PC-9 (cell line): Measurements from ENCODE around the gene PC. TPM values are rescaled to one million over a fixed set of nuclear protein-coding genes. Genes with fewer than 3 reads are reported as not detected.

Source experiments
- BruUV-seq: library from RNA; stranded (reverse); fragments of 400-500 nt; replicated peaks from 2 replicates; lab custom pipeline; 2021; lab: Mats Ljungman, UMichigan
- CTCF ChIA-PET: fragments of 300-600 bp; sonication (Branson Sonifier 250); formaldehyde crosslinking; loops from one replicate; lab custom pipeline; 2022; ENCODE audit warnings: antibody characterized with exemption; lab: Charles Lee
- POLR2A ChIA-PET: fragments of 300-600 bp; sonication (Branson Sonifier 250); formaldehyde crosslinking; loops from one replicate; lab custom pipeline; 2022; ENCODE audit warnings: antibody characterized with exemption; ENCODE audit not compliant: unreplicated experiment; lab: Charles Lee
- DNase-seq, 2 experiments: peaks; one replicate each; pipeline versions ENCODE4 v3.0.0 to v3.0.0-alpha.2; 2015 to 2022; ENCODE audit warnings: mixed read lengths in 1 of 2
- H2AFZ ChIP-seq: fragments of 200-600 bp; sonication (generic); 2 replicates; pipeline ENCODE4 v1.8.1; 2017; ENCODE audit warnings: antibody characterized with exemption
- H3F3A ChIP-seq: fragments of 200-600 bp; sonication (generic); 2 replicates; pipeline ENCODE4 v1.8.1; 2017; ENCODE audit warnings: antibody characterized with exemption, mild to moderate bottlenecking, low read depth; ENCODE audit not compliant: insufficient read depth
- H3K27ac ChIP-seq: fragments of 200-600 bp; sonication (generic); 2 replicates; pipeline ENCODE4 v1.6.1; 2016; ENCODE audit warnings: mixed run types
- H3K27me3 ChIP-seq: fragments of 200-600 bp; sonication (generic); 2 replicates; pipeline ENCODE4 v1.6.1; 2016; ENCODE audit warnings: low read depth, mixed run types; ENCODE audit not compliant: insufficient read depth
- H3K36me3 ChIP-seq: fragments of 200-600 bp; sonication (generic); 2 replicates; pipeline ENCODE4 v1.6.1; 2016; ENCODE audit warnings: low read depth, mixed run types
- H3K4me1 ChIP-seq: fragments of 200-600 bp; sonication (generic); replicated peaks from 2 replicates; pipeline ENCODE4 v1.6.1; 2016; ENCODE audit warnings: mixed run types; ENCODE audit not compliant: insufficient read depth
- H3K4me2 ChIP-seq: fragments of 200-600 bp; sonication (generic); 2 replicates; pipeline ENCODE4 v1.6.1; 2017; ENCODE audit warnings: mixed run types
- H3K4me3 ChIP-seq: fragments of 200-600 bp; sonication (generic); 2 replicates; pipeline ENCODE4 v1.6.1; 2016; ENCODE audit warnings: mixed run types
- H3K79me2 ChIP-seq: fragments of 200-600 bp; sonication (generic); 2 replicates; pipeline ENCODE4 v1.6.1; 2017; ENCODE audit warnings: low read depth, mixed run types
- H3K9me2 ChIP-seq: fragments of 200-600 bp; sonication (generic); 2 replicates; pipeline ENCODE4 v1.8.1; 2017; ENCODE audit warnings: mild to moderate bottlenecking; ENCODE audit not compliant: insufficient read depth
- H3K9me3 ChIP-seq: fragments of 200-600 bp; sonication (generic); 2 replicates; pipeline ENCODE4 v1.8.1; 2016; ENCODE audit warnings: low read depth; ENCODE audit not compliant: insufficient read depth
- H4K20me1 ChIP-seq: fragments of 200-600 bp; sonication (generic); 2 replicates; pipeline ENCODE4 v1.8.1; 2017; ENCODE audit not compliant: insufficient read depth
- EZH2 ChIP-seq: fragments of 200-600 bp; sonication (generic); IDR thresholded peaks from 2 replicates; pipeline ENCODE4 v1.8.0; 2017; ENCODE audit warnings: antibody characterized with exemption, low read depth
- intact Hi-C: fragments of 100-400 bp; cut with micrococcal nuclease; formaldehyde crosslinking; loops from one replicate; pipeline ENCODE4 v1.10.0; 2022; ENCODE audit not compliant: unreplicated experiment
- total RNA-seq: library from RNA; stranded (reverse); gene quantifications from 2 replicates; pipeline ENCODE4 v1.2.3, GENCODE V29; 2021
- TF ChIP-seq, protein P1 (sequence below): fragments of 200-600 bp; sonication (generic); conservative IDR thresholded peaks from 2 replicates; pipeline ENCODE4 v1.6.1; 2017; ENCODE audit warnings: mixed run types, antibody characterized with exemption, mild to moderate bottlenecking, moderate library complexity

Gene PC
- total RNA-seq, 1 experiment from 2014 or later = 38.9 TPM

DNA sequence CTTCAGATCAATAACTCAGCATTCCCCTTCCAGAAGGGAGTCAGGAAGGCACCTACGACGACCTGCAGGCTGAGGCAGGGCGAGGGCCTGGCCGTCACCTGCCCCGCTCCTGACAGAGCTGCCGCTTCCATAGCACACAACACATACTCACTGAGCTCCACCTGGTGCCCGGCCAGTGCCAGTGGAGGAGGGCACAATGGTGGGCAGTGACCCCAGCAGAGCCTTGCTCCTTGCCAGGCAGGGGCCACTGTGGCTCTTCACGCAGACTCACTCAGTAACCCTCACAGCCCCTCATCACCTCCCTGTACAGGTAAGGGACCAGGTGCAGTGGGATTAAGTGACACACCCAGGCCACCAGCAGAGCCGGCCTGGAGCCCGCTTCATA is 76.7 kb downstream of the PC start:
- Histone ChIP-seq H3K4me2 (peak overlapping the region; percentile 70), H3K4me3 (no peak overlapping the region), H3K27me3 (no peaks in the 10 kb centered on the region), H3K9me2 (no peaks in the 10 kb centered on the region), H3K4me1 (peaks cover 58% of the 10 kb centered on the region), H3K36me3 (no peaks in the 10 kb centered on the region), H3K27ac (no peak overlapping the region), H3F3A (peaks cover 49% of the 10 kb centered on the region), H2AFZ (no peak overlapping the region), H3K9me3 (no peaks in the 10 kb centered on the region), H4K20me1 (no peaks in the 10 kb centered on the region), H3K79me2 (no peaks in the 10 kb centered on the region)
- no TSS peak for BruUV-seq
- intact Hi-C loops = loop anchor here (2.0 to 5.0 kb wide), 4 partner anchors 69 to 436 kb away; no protein-coding TSS in a partner anchor
- TF ChIP-seq, protein P1, sequence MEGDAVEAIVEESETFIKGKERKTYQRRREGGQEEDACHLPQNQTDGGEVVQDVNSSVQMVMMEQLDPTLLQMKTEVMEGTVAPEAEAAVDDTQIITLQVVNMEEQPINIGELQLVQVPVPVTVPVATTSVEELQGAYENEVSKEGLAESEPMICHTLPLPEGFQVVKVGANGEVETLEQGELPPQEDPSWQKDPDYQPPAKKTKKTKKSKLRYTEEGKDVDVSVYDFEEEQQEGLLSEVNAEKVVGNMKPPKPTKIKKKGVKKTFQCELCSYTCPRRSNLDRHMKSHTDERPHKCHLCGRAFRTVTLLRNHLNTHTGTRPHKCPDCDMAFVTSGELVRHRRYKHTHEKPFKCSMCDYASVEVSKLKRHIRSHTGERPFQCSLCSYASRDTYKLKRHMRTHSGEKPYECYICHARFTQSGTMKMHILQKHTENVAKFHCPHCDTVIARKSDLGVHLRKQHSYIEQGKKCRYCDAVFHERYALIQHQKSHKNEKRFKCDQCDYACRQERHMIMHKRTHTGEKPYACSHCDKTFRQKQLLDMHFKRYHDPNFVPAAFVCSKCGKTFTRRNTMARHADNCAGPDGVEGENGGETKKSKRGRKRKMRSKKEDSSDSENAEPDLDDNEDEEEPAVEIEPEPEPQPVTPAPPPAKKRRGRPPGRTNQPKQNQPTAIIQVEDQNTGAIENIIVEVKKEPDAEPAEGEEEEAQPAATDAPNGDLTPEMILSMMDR = no peak
- no peak for TF ChIP-seq EZH2
- CTCF ChIA-PET = interaction anchor here (0.6 kb wide), 1 partner anchor 152 kb away, joined by 4 read pairs; no protein-coding TSS in a partner anchor
- POLR2A ChIA-PET = interaction anchor here (0.5 to 0.6 kb wide), 2 partner anchors 75 to 284 kb away, joined by 3 to 6 read pairs; no protein-coding TSS in a partner anchor
- DNase-seq = no peak

DNA sequence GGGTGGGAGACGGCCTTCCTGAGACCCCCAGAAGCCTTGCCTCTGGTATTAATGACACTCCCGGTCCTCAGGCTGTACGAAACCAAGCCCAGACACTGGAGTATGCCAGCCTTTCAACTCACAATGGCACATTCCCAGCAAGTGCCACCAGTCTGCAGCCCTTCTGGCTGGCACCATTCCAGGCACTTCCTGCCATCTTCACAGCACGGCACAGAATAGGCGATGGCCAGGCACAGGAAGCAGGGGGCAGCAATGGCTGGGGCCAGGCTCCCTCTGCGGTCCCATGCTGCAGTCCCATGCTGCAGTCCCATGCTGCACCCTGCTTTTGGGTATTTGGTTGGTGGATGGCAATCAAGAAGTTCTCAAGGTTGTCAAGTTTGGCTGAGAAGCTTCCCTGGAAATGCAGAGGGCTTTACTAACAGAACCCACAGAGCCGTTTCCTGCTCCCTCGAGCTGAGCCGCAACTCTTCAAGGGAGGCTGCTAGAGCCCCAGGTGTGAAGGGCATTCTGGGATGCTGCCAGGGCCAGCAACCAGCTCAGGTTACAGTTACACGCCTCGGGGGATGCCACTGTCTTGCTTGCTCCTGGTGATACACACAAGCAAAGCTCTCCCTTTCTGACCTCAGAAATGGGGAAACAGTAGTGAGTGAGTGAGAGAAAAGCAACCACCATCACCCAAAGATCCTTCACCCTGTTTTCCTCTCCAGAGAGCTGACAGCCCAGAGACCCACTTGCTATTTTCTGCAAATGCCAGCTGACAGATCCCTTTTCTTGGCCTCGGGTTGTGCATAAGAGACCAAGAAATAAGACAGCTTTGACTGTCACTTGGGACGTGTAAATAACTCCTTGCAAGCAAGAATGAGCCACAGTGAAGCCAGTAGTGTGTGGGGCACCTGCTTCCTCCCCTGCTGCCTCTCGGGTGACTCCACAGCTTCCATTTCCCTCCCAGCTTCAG is 77.4 kb downstream of the PC start:
- CTCF ChIA-PET = interaction anchor here (0.5 to 0.9 kb wide), 3 partner anchors 25 to 491 kb away, joined by 3 to 4 read pairs (median 3); no protein-coding TSS in a partner anchor
- no peaks in the 10 kb centered on the region for H3K36me3 ChIP-seq
- TF ChIP-seq, protein P1 = 0 out of 2 replicates have a peak, but pooled peaks have one; percentile 4
- TF ChIP-seq EZH2 = no peak
- no peaks in the 10 kb centered on the region for H3K79me2 ChIP-seq
- H4K20me1 ChIP-seq = no peaks in the 10 kb centered on the region
- H2AFZ ChIP-seq = no peak overlapping the region
- H3K4me2 ChIP-seq = peak overlapping the region; percentile 70
- peaks cover 58% of the 10 kb centered on the region for H3K4me1 ChIP-seq
- H3F3A ChIP-seq = peaks cover 49% of the 10 kb centered on the region
- peak; percentile 97 for DNase-seq
- POLR2A ChIA-PET = interaction anchor here (0.5 to 0.8 kb wide), 6 partner anchors 38 to 285 kb away, joined by 3 to 6 read pairs (median 4); partner anchors contain the start of gene KDM2A
- no peaks in the 10 kb centered on the region for H3K9me2 ChIP-seq
- no TSS peak for BruUV-seq
- no peaks in the 10 kb centered on the region for H3K27me3 ChIP-seq
- intact Hi-C loops = loop anchor here (1.0 to 5.0 kb wide), 5 partner anchors 37 to 437 kb away; partner anchors contain the start of gene RCE1
- H3K9me3 ChIP-seq = no peaks in the 10 kb centered on the region
- H3K4me3 ChIP-seq = no peak overlapping the region
- no peak overlapping the region for H3K27ac ChIP-seq

DNA sequence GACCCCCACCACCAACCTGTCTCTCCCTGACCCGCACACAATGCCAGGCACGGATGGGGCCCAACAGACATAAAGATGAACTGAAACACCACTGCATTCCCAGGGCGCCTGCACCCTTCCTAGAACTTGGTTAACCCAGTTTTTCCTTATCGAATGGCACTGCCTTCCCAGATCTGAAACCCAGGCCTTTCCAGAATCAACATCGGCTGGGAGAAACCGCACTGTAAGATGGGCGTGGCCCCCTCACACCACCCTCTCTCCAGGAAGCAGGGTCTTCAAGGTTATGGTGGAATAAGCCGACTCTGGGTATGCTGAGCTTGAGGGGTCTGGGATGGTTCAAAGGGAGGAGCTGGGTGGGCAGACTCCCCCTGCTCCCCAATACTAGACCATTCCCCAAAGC is 78.2 kb downstream of the PC start:
- Histone ChIP-seq H3K27me3 (no peaks in the 10 kb centered on the region), H3K4me1 (peaks cover 58% of the 10 kb centered on the region), H3K36me3 (no peaks in the 10 kb centered on the region), H3K9me2 (no peaks in the 10 kb centered on the region), H3K27ac (no peak overlapping the region), H3F3A (peaks cover 49% of the 10 kb centered on the region), H4K20me1 (no peaks in the 10 kb centered on the region), H3K4me3 (no peak overlapping the region), H3K9me3 (no peaks in the 10 kb centered on the region), H3K79me2 (no peaks in the 10 kb centered on the region), H2AFZ (no peak overlapping the region), H3K4me2 (peak overlapping the region; percentile 70)
- no TSS peak for BruUV-seq
- TF ChIP-seq, protein P1 = no peak
- TF ChIP-seq EZH2 = no peak
- ChIA-PET CTCF (no interaction called here), POLR2A (interaction anchor here (0.5 to 0.7 kb wide), 3 partner anchors 24 to 779 kb away, joined by 3 to 6 read pairs (median 4); no protein-coding TSS in a partner anchor)
- DNase-seq = no peak
- intact Hi-C loops = loop anchor here (1.0 to 5.0 kb wide), 5 partner anchors 37 to 437 kb away; partner anchors contain the start of gene RCE1
